PC-3 (cell line): ENCODE data around the gene SEC23IP.

Source experiments
- EZH2 ChIP-seq: fragments of 300-600 bp; sonication (generic); IDR thresholded peaks from one replicate; pipeline ENCODE4 v1.6.1; 2017; ENCODE audit warnings: antibody characterized with exemption, mild to moderate bottlenecking, low read length; ENCODE audit not compliant: unreplicated experiment
- EZH2phosphoT487 ChIP-seq: fragments of 300-600 bp; sonication (generic); IDR thresholded peaks from 2 replicates; pipeline ENCODE4 v1.6.1; 2018; ENCODE audit warnings: mild to moderate bottlenecking, antibody characterized with exemption, low read length, borderline replicate concordance
- TF ChIP-seq, protein P1 (sequence below): fragments of 300-600 bp; sonication (generic); conservative IDR thresholded peaks from 2 replicates; pipeline ENCODE4 v1.5.1; 2017; ENCODE audit warnings: antibody characterized with exemption, low read depth, mild to moderate bottlenecking, low read length

DNA sequence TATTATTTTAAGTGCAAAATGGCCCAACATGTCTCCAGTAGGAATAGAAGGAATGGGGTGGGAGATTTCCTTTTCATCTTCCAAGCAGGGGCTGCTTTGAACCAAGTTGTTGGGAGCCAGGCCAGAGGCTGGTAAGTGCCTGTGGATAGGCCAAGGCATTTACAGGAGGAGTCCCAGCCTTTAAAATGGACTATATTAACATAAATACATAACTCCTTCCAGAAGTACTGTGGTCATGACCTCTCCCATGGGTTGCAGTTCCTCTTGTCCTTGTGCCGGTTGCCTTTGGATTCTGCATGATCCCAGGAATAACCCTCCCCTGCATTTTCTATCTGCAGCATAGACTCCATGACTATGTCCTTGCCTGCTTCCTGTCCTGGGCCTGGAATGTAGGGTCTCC is 95.8 kb downstream of the SEC23IP start:
- TF ChIP-seq, protein P1, sequence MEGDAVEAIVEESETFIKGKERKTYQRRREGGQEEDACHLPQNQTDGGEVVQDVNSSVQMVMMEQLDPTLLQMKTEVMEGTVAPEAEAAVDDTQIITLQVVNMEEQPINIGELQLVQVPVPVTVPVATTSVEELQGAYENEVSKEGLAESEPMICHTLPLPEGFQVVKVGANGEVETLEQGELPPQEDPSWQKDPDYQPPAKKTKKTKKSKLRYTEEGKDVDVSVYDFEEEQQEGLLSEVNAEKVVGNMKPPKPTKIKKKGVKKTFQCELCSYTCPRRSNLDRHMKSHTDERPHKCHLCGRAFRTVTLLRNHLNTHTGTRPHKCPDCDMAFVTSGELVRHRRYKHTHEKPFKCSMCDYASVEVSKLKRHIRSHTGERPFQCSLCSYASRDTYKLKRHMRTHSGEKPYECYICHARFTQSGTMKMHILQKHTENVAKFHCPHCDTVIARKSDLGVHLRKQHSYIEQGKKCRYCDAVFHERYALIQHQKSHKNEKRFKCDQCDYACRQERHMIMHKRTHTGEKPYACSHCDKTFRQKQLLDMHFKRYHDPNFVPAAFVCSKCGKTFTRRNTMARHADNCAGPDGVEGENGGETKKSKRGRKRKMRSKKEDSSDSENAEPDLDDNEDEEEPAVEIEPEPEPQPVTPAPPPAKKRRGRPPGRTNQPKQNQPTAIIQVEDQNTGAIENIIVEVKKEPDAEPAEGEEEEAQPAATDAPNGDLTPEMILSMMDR = no peak
- TF ChIP-seq EZH2 (no peak), EZH2phosphoT487 (no peak)
